Colonic mucosa (tissue), 4 donors: ENCODE measurements around the gene PPARA. TPM values are rescaled to one million over a fixed set of nuclear protein-coding genes. Genes with fewer than 3 reads are reported as not detected.

Experiments used
- DNase-seq: peaks from one replicate; pipeline ENCODE4 v3.0.0-alpha.2; 2020
- H3K27ac ChIP-seq: fragments of 200-600 bp; one replicate; pipeline ENCODE4 v1.8.0; 2021
- H3K27me3 ChIP-seq: fragments of 200-600 bp; one replicate; pipeline ENCODE4 v1.8.0; 2021
- H3K36me3 ChIP-seq: fragments of 200-600 bp; one replicate; pipeline ENCODE4 v1.8.0; 2021
- H3K4me1 ChIP-seq: fragments of 200-600 bp; one replicate; pipeline ENCODE4 v1.8.0; 2021; ENCODE audit warnings: mild to moderate bottlenecking
- H3K4me3 ChIP-seq: fragments of 200-600 bp; one replicate; pipeline ENCODE4 v1.8.0; 2021
- H3K9ac ChIP-seq, 2 donors: one replicate each; pipeline ENCODE4 v1.7.0; 2013; ENCODE audit warnings: control low read depth in 2 of 2, low read depth in 2 of 2, low read length in 2 of 2
- H3K9me3 ChIP-seq: fragments of 200-600 bp; one replicate; pipeline ENCODE4 v1.8.0; 2021
- intact Hi-C: fragments of 100-400 bp; cut with DNase I; formaldehyde crosslinking; loops from one replicate; pipeline ENCODE4 v1.14.1; 2022
- total RNA-seq, 2 donors: library from RNA; stranded (reverse); fragmentation: NEBNext Ultra II Directional in 1 of 2; extraction: Animal tissue kit (Norgen Biotek cat#: 25700) in 1 of 2; gene quantifications; one replicate each; pipeline ENCODE4 v1.2.1, GENCODE V29; 2021
- TF ChIP-seq, protein P1 (sequence below): fragments of 200-600 bp; IDR thresholded peaks from one replicate; pipeline ENCODE4 v1.8.0; 2022; ENCODE audit warnings: antibody characterized with exemption, mild to moderate bottlenecking
- donor health status: healthy.
- donor health status: DM: no; HTN: no; CAD: no.
- donor health status: DM: no; HTN: no; CAD: no.

Gene PPARA
- total RNA-seq, 2 donors from 2014 or later: 59.8 to 74.8 TPM

DNA sequence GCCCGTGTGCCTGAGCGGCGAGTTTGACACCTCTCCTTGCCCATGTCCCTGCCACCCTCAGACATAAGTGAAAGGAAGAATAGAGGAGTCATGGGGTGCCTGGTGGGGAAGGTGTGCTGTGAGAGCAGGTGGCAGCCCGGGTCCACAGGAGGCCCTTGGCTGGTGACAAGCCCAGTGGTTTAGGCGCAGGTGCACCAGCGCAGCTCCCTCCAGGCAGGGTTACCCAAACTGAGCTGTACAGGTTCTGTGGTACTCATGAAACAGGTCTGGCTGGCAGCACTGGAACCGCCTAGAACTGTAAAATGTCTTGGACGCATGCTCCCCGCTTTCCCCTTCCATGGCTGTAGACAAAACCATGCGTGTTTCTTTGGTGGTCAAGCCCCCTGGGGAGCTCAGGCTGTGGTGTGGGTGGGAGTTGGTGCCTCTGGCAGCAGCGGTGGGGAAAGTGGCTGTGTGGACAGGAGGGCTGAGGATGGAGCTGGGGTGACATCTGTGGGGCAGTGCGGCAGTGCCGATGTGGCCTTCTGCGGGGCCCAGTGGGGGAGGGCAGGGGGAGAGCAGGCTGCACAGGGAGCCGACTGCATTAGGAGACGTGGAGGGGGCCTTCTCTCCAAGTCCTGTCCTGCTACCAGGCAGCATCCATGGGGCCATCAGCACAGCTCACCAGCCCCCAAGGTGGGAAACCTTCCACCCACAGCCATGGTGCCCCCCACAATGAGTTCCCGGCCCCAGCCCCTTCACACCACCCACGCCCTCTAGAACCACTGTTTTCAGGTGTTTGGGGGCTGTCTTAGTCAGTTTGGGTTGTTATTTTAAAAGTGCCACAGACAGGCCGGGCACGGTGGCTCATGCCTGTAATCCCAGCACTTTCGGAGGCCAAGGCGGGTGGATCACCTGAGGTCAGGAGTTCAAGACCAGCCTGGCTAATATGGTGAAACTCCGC, 140.8 kb downstream of the PPARA start:
- DNase-seq: no peak
- Histone ChIP-seq H3K36me3 (no peaks in the 10 kb centered on the region), H3K4me1 (peaks cover 8% of the 10 kb centered on the region), H3K27ac (no peak overlapping the region), H3K4me3 (no peak overlapping the region), H3K9ac (no peak overlapping the region), H3K9me3 (no peaks in the 10 kb centered on the region), H3K27me3 (no peaks in the 10 kb centered on the region)
- TF ChIP-seq, protein P1, sequence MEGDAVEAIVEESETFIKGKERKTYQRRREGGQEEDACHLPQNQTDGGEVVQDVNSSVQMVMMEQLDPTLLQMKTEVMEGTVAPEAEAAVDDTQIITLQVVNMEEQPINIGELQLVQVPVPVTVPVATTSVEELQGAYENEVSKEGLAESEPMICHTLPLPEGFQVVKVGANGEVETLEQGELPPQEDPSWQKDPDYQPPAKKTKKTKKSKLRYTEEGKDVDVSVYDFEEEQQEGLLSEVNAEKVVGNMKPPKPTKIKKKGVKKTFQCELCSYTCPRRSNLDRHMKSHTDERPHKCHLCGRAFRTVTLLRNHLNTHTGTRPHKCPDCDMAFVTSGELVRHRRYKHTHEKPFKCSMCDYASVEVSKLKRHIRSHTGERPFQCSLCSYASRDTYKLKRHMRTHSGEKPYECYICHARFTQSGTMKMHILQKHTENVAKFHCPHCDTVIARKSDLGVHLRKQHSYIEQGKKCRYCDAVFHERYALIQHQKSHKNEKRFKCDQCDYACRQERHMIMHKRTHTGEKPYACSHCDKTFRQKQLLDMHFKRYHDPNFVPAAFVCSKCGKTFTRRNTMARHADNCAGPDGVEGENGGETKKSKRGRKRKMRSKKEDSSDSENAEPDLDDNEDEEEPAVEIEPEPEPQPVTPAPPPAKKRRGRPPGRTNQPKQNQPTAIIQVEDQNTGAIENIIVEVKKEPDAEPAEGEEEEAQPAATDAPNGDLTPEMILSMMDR: no peak
- intact Hi-C loops: no loop called here

DNA sequence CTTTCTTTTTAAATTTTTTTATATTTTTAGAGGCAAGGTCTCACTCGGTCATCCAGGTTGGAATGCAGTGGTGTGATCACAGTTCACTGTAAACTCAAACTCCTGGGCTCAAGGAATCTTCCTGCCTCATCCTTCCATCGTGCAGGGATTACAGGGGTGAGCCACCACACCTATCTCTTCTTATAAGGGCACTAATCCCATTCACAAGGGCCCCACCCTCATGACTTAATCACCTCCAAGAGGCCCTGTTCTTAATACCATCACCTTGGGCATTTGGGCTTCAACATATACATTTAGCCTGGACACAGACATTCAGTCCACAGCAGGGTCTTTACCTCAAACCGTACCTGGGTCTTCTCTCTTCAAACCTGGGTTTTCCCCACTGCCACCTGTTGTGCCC, 141.8 kb downstream of the PPARA start:
- Histone ChIP-seq H3K9ac (no peak overlapping the region), H3K36me3 (no peaks in the 10 kb centered on the region), H3K9me3 (no peaks in the 10 kb centered on the region), H3K4me3 (no peak overlapping the region), H3K27ac (no peak overlapping the region), H3K4me1 (peaks cover 13% of the 10 kb centered on the region), H3K27me3 (no peaks in the 10 kb centered on the region)
- intact Hi-C loops: no loop called here
- TF ChIP-seq, protein P1: no peak
- no peak for DNase-seq

DNA sequence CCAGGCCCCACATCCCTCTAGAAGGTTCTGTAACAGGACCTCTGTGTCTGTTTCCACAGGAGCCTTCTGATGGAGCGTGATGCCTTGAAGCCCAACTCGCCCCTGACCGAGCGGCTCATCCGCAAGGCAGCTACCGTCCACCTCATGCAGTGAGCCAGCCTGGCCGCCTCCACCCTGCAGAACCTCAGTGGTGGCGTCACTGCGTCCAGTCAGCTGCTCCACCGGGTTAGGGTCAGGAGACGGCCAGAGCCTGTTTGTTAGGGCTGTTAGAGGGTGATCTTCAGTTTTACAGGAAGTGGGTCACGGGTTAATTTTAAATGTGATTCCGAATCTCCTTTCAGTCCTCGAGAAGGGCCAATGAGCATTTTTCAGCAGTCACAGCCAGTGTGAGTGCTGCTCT, 142.4 kb downstream of the PPARA start:
- intact Hi-C loops: no loop called here
- H3K9me3 ChIP-seq: no peaks in the 10 kb centered on the region
- H3K9ac ChIP-seq: no peak overlapping the region
- H3K36me3 ChIP-seq: no peaks in the 10 kb centered on the region
- DNase-seq: no peak
- H3K4me1 ChIP-seq: peaks cover 17% of the 10 kb centered on the region
- H3K4me3 ChIP-seq: no peak overlapping the region
- H3K27me3 ChIP-seq: no peaks in the 10 kb centered on the region
- no peak overlapping the region for H3K27ac ChIP-seq
- TF ChIP-seq, protein P1: no peak

Other genes with a start within 250 kb of the PPARA start
- gene WNT7B, start 173.4 kb upstream of the PPARA start, total RNA-seq: under 1 TPM in 1 of 2 donors, not detected in 1; 0.12 TPM
- 10 to 100 TPM in 1 of 2 donors, 1 to 10 TPM in 1; 5.8 to 11.2 TPM for gene CDPF1, start 99.8 kb downstream of the PPARA start, total RNA-seq
- 1 to 10 TPM in 1 of 2 donors, under 1 TPM in 1; 0.32 to 1.1 TPM for gene PKDREJ, start 112.8 kb downstream of the PPARA start, total RNA-seq
- 100 to 1,000 TPM; 124 to 149 TPM for gene TTC38, start 117.5 kb downstream of the PPARA start, total RNA-seq
- 10 to 100 TPM in 1 of 2 donors, 1 to 10 TPM in 1; 7.8 to 38.8 TPM for gene GTSE1, start 146.3 kb downstream of the PPARA start, total RNA-seq
- 10 to 100 TPM; 25.2 to 71.8 TPM for gene TRMU, start 185.2 kb downstream of the PPARA start, total RNA-seq